ENCODE measurements around the gene ESM1.

ESM1 gene

GRCh38 chr5:54981928-54982327 lies 3.5 kb downstream of the ESM1 start:
- DNase-seq = no peak

- DNase-seq = no peak
Observed at GRCh38 chr5:54975701-54976100, 9.7 kb downstream of the ESM1 start.

- DNase-seq = no peak
Observed at GRCh38 chr5:54969856-54970828, 15.3 kb downstream of the ESM1 start.

- no peak for DNase-seq
Observed at GRCh38 chr5:54969242-54969641, 16.2 kb downstream of the ESM1 start.

GRCh38 chr5:54965806-54966205 lies 19.6 kb downstream of the ESM1 start:
- DNase-seq = no peak

DNA sequence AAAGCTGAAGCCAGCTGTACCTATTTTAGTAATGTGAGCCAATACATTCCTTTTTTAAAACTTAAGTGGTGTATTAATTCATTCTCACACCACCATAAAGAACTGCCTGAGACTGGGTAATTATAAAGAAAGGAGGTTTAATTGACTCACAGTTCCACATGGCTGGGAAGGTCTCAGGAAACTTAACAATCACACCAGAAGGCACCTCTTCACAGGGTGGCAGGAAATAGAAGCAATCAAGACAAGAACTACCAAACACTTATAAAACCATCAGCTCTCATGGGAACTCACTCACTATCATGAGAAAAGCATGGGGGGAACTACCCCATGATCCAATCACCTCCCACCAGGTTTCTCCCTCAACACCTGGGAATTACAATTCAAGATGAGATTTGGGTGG lies 21.0 kb downstream of the ESM1 start:
- no peak for DNase-seq

GRCh38 chr5:54959673-54960418 lies 25.5 kb downstream of the ESM1 start:
- no peak for DNase-seq

GRCh38 chr5:54956922-54957321 lies 28.5 kb downstream of the ESM1 start:
- no peak for DNase-seq

DNA sequence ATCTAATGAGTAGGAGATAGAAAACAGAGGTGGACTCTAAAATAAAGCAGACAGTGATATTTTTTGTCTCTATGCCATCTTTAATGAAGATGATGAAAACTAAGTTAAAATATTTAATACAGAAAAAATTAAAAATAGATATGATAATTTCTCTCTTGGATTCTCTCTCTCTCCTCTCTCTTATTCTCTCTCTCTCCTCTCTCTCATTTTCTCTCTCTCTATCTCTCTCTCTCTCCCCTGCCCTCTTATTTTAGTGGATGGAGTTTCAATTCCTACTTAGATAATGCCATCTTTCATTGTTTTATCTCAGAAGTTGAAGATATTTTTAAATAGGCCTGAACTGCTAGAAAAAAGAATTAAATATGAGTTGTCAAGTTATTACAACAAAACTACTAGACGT lies 38.2 kb downstream of the ESM1 start:
- DNase-seq = no peak

DNA sequence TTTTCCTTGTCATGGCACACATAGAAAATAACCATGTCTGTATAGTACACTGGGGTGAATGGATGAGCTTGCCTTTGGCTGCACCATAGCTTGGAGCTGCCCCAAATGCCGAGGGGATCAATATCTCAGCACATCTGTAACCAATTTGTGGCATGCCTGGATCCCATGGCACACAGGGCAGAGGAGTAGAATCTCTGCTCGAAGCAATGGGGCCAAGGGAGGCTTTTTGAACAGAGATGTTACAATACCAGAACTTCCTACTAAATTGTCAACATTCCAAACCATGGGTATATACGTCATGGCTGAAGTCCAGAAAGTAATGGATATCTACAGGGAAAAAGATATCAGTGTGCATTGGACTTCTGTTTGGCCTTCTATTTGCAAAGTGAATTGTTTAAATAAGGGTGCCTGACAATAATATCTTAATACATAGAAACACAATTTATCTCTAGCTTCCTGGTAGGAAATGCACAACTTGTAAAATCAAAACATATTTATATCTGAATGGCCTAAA lies 39.0 kb downstream of the ESM1 start:
- DNase-seq = no peak

DNA sequence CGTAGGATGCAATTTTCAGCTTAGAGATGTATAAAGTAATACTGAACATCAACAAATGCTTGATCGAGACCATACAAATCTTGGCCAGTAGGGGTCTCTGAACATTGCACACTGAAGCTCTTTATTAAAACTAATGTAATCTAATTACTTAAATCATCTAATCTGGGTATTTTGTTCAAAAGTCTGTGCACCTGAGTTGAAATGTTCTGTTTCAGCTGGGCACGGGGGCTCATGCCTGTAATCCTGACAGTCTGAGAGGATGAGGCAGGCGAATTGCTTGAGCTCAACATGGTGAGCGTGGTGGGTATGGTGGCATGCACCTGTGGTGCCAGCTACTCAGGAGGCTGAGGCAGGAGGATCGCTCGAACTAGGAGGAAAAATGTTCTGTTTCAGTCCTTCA lies 41.0 kb downstream of the ESM1 start:
- DNase-seq = no peak

GRCh38 chr5:54942064-54942778 lies 43.2 kb downstream of the ESM1 start:
- DNase-seq = no peak

DNA sequence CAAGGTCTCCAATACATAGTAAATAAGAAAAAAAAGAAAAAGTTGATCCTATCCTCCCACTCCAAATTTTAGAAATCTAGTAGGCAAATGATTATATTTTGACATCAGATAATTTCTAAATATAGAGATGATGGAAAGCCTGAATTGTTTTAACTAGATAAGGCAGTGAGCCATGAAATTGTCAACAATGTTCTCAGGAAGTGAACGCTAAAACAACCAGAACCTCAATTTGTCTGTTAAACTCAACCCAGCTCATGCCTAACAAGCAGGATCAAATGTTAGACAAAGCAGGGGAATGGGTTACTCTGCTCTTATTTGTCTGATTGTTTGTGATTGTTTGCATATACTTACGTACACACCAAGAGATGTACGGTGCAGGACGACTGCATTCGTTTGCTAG lies 49.2 kb downstream of the ESM1 start:
- no peak for DNase-seq

DNA sequence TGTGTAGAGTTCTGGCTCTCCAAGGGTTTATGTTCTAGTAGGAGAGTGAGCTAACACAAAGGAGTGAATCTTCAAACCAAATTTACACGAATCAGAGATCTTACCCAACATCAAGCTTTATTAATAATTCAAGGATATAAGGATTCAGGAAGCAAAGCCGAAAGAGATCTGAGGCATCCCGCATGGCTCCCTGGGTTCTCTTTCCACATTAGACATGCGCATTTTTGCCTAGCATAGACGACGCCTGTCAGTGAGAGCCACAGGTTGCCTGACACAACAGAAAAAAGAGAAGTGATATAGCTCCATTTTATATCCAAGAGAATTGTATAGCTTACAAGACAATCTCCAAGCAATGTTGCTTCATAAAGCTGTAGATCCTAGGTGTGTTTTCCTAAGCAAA lies 52.6 kb downstream of the ESM1 start:
- no peak for DNase-seq

- no peak for DNase-seq
Observed at GRCh38 chr5:54930736-54931135, 54.7 kb downstream of the ESM1 start.

Measured in cortex of kidney (tissue), 1 donor.